DND-41 (cell line): ENCODE measurements around the gene MAN2B1.

ENCODE experiments used
- ATAC-seq: fragments of 200-7000 bp; cut with Tn5 transposase; 3 replicates; pipeline ENCODE4 v1.9.1; 2021; ENCODE audit warnings: low read depth; ENCODE audit not compliant: insufficient read depth
- DNase-seq: peaks from one replicate; pipeline ENCODE4 v3.0.0-alpha.2; 2020
- H2AFZ ChIP-seq: 2 replicates; pipeline ENCODE4 v1.6.0; 2012; ENCODE audit warnings: low read depth, low read length
- H3K27ac ChIP-seq: 2 replicates; pipeline ENCODE4 v1.5.1; 2012; ENCODE audit warnings: low read length, inconsistent platforms
- H3K27me3 ChIP-seq: fragments of 200-600 bp; sonication (generic); 2 replicates; pipeline ENCODE4 v1.6.0; 2012; ENCODE audit warnings: low read length, mild to moderate bottlenecking, inconsistent platforms; ENCODE audit not compliant: insufficient read depth, poor library complexity
- H3K36me3 ChIP-seq: 2 replicates; pipeline ENCODE4 v1.5.1; 2012; ENCODE audit warnings: low read length, inconsistent platforms; ENCODE audit not compliant: insufficient read depth
- H3K4me1 ChIP-seq: 2 replicates; pipeline ENCODE4 v1.5.1; 2012; ENCODE audit warnings: mild to moderate bottlenecking, low read length; ENCODE audit not compliant: insufficient read depth
- H3K4me2 ChIP-seq: 2 replicates; pipeline ENCODE4 v1.6.0; 2012; ENCODE audit warnings: mild to moderate bottlenecking, moderate library complexity, low read length, inconsistent platforms; ENCODE audit not compliant: insufficient read depth
- H3K4me3 ChIP-seq, 2 experiments: fragments of 200-600 bp in 1 of 2; shearing (Covaris generic) in 1 of 2; 2 replicates each; pipeline ENCODE4 v1.5.1; 2012 to 2016; ENCODE audit warnings: inconsistent platforms in 2 of 2, low read length in 2 of 2, mild to moderate bottlenecking in 2 of 2, low read depth in 1 of 2, moderate library complexity in 1 of 2
- H3K79me2 ChIP-seq: 2 replicates; pipeline ENCODE4 v1.6.0; 2012; ENCODE audit warnings: low read length, inconsistent platforms; ENCODE audit not compliant: insufficient read depth
- H3K9ac ChIP-seq: 2 replicates; pipeline ENCODE4 v1.6.0; 2012; ENCODE audit warnings: low read depth, mild to moderate bottlenecking, inconsistent platforms, low read length, moderate library complexity
- H3K9me3 ChIP-seq: 2 replicates; pipeline ENCODE4 v1.5.1; 2012; ENCODE audit warnings: low read length, moderate library complexity, mild to moderate bottlenecking, inconsistent platforms; ENCODE audit not compliant: insufficient read depth, severe bottlenecking
- H4K20me1 ChIP-seq: 2 replicates; pipeline ENCODE4 v1.6.0; 2012; ENCODE audit warnings: low read length; ENCODE audit not compliant: insufficient read depth
- CTCF ChIP-seq: IDR thresholded peaks from 2 replicates; pipeline ENCODE4 v1.5.1; 2012; ENCODE audit warnings: borderline replicate concordance, low read length, moderate library complexity, mild to moderate bottlenecking; ENCODE audit not compliant: poor library complexity, severe bottlenecking; ENCODE audit errors: extremely low read depth
- EZH2 ChIP-seq: IDR thresholded peaks from 3 replicates; pipeline ENCODE4 v1.6.1; 2012; ENCODE audit warnings: borderline replicate concordance, low read depth, mild to moderate bottlenecking, moderate library complexity, low read length, inconsistent platforms; ENCODE audit not compliant: severe bottlenecking

MAN2B1 gene

GRCh38 chr19:12672744-12673143 is 6.2 kb upstream of the MAN2B1 start:
- no peak overlapping the region for H3K9ac ChIP-seq
- no peak for ATAC-seq
- peaks cover 41% of the 10 kb centered on the region for H4K20me1 ChIP-seq
- H3K27me3 ChIP-seq: no peaks in the 10 kb centered on the region
- H3K36me3 ChIP-seq: peaks cover 71% of the 10 kb centered on the region
- no peaks in the 10 kb centered on the region for H3K9me3 ChIP-seq
- TF ChIP-seq EZH2: no peak
- no peak for TF ChIP-seq CTCF
- H2AFZ ChIP-seq: no peak overlapping the region
- H3K27ac ChIP-seq: no peak overlapping the region
- H3K4me2 ChIP-seq: no peak overlapping the region
- no peak overlapping the region for H3K4me3 ChIP-seq
- H3K4me1 ChIP-seq: peaks cover 25% of the 10 kb centered on the region
- no peak for DNase-seq
- H3K79me2 ChIP-seq: peaks cover 58% of the 10 kb centered on the region

- DNase-seq: peak; percentile 25
- TF ChIP-seq CTCF: no peak
- TF ChIP-seq EZH2: no peak
- peaks cover 45% of the 10 kb centered on the region for H3K4me1 ChIP-seq
- H3K4me2 ChIP-seq: peak overlapping the region; percentile 77
- no peaks in the 10 kb centered on the region for H3K9me3 ChIP-seq
- H3K4me3 ChIP-seq: peak overlapping the region; percentile 67 to 84
- H3K79me2 ChIP-seq: peaks cover 63% of the 10 kb centered on the region
- peaks cover 23% of the 10 kb centered on the region for H4K20me1 ChIP-seq
- no peak for ATAC-seq
- H3K27me3 ChIP-seq: no peaks in the 10 kb centered on the region
- H3K36me3 ChIP-seq: peaks cover 52% of the 10 kb centered on the region
- H3K9ac ChIP-seq: peak overlapping the region; percentile 74
- H2AFZ ChIP-seq: peak overlapping the region; percentile 87
- peak overlapping the region; percentile 94 for H3K27ac ChIP-seq
These were observed 3.8 kb upstream of the MAN2B1 start for GRCh38 chr19:12670159-12670928.

GRCh38 chr19:12669270-12670158 is 3.0 kb upstream of the MAN2B1 start:
- Histone ChIP-seq H3K9ac (peak overlapping the region; percentile 74), H2AFZ (peak overlapping the region; percentile 87), H4K20me1 (peaks cover 20% of the 10 kb centered on the region), H3K27ac (peak overlapping the region; percentile 94), H3K79me2 (peaks cover 68% of the 10 kb centered on the region), H3K4me2 (peak overlapping the region; percentile 77), H3K9me3 (no peaks in the 10 kb centered on the region), H3K27me3 (no peaks in the 10 kb centered on the region), H3K36me3 (peaks cover 54% of the 10 kb centered on the region), H3K4me1 (peaks cover 50% of the 10 kb centered on the region), H3K4me3 (peak overlapping the region; percentile 67 to 84)
- peak; percentile 36 for ATAC-seq
- TF ChIP-seq EZH2: no peak
- TF ChIP-seq CTCF: peak; percentile 23
- peak; percentile 77 for DNase-seq
